ENCODE data around the gene CCDC183.

DNA sequence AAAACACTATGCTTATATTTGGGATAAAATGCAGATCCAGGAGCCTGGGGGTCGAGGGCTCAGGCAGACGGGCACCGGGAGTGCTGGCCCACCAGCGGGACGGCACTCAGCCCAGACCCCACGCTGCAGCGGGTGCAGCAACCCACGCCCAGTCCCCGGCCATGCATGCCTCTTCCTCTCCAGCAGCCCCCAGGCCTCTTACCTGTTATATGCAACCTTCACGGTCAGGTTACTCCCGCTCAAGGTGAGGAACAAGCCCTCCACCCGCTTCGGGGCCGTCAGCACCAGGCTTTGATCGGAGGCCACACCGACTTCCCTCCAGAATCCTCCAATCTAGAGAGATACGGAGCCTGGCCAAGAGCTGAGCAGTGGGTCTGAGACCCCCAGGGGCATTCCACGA, 39.3 kb upstream of the CCDC183 start:
- TF ChIP-seq, protein P1, sequence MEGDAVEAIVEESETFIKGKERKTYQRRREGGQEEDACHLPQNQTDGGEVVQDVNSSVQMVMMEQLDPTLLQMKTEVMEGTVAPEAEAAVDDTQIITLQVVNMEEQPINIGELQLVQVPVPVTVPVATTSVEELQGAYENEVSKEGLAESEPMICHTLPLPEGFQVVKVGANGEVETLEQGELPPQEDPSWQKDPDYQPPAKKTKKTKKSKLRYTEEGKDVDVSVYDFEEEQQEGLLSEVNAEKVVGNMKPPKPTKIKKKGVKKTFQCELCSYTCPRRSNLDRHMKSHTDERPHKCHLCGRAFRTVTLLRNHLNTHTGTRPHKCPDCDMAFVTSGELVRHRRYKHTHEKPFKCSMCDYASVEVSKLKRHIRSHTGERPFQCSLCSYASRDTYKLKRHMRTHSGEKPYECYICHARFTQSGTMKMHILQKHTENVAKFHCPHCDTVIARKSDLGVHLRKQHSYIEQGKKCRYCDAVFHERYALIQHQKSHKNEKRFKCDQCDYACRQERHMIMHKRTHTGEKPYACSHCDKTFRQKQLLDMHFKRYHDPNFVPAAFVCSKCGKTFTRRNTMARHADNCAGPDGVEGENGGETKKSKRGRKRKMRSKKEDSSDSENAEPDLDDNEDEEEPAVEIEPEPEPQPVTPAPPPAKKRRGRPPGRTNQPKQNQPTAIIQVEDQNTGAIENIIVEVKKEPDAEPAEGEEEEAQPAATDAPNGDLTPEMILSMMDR (IDR thresholded peaks at IDR 0.05; ENCODE audit: insufficient read depth, low read depth, low read length), result no peak
- TF ChIP-seq EZH2 (IDR thresholded peaks at IDR 0.05; ENCODE audit: insufficient read depth, low read length), result no peak

Measured in astrocyte (in vitro differentiated cells and primary cell).